Smooth muscle cell (in vitro differentiated cells): ENCODE measurements around the gene LSM14A. TPM values are rescaled to one million over a fixed set of nuclear protein-coding genes. Genes with fewer than 3 reads are reported as not detected.

Experiments used
- DNase-seq: peaks from one replicate; lab custom pipeline; 2025; ENCODE audit not compliant: unreplicated experiment; lab: John Stamatoyannopoulos, UW
- H2AFZ ChIP-seq: fragments of 200-600 bp; sonication (generic); 2 replicates; pipeline ENCODE4 v1.6.0; 2016; ENCODE audit warnings: antibody characterized with exemption, low read depth, mild to moderate bottlenecking
- H3F3A ChIP-seq: fragments of 200-600 bp; sonication (generic); 2 replicates; pipeline ENCODE4 v1.6.0; 2017; ENCODE audit warnings: antibody characterized with exemption, low read depth
- H3K27ac ChIP-seq: fragments of 200-600 bp; sonication (generic); 2 replicates; pipeline ENCODE4 v1.5.1; 2016; ENCODE audit warnings: low read depth, mild to moderate bottlenecking
- H3K27me3 ChIP-seq: fragments of 200-600 bp; sonication (generic); 2 replicates; pipeline ENCODE4 v1.6.1; 2016; ENCODE audit warnings: low read depth, mild to moderate bottlenecking
- H3K36me3 ChIP-seq: fragments of 200-600 bp; sonication (generic); 2 replicates; pipeline ENCODE4 v1.5.1; 2016; ENCODE audit warnings: low read depth
- H3K4me1 ChIP-seq: fragments of 200-600 bp; sonication (generic); 2 replicates; pipeline ENCODE4 v1.5.1; 2016; ENCODE audit warnings: low read depth
- H3K4me2 ChIP-seq: fragments of 200-600 bp; sonication (generic); 2 replicates; pipeline ENCODE4 v1.6.0; 2016; ENCODE audit warnings: mild to moderate bottlenecking
- H3K4me3 ChIP-seq: fragments of 200-600 bp; sonication (generic); 2 replicates; pipeline ENCODE4 v1.5.1; 2016; ENCODE audit warnings: mild to moderate bottlenecking
- H3K79me2 ChIP-seq: fragments of 200-600 bp; sonication (generic); 2 replicates; pipeline ENCODE4 v1.6.0; 2016; ENCODE audit warnings: low read depth, mild to moderate bottlenecking
- H3K9ac ChIP-seq: fragments of 200-600 bp; sonication (generic); 2 replicates; pipeline ENCODE4 v1.6.0; 2016; ENCODE audit warnings: low read depth
- H3K9me3 ChIP-seq: fragments of 200-600 bp; sonication (generic); replicated peaks from 2 replicates; pipeline ENCODE4 v1.5.1; 2016; ENCODE audit warnings: low read depth
- H4K20me1 ChIP-seq: fragments of 200-600 bp; sonication (generic); 2 replicates; pipeline ENCODE4 v1.6.0; 2016; ENCODE audit warnings: low read depth
- CTCF ChIP-seq: fragments of 200-600 bp; sonication (generic); IDR thresholded peaks from 2 replicates; pipeline ENCODE4 v1.5.1; 2017; ENCODE audit warnings: borderline replicate concordance, mild to moderate bottlenecking, antibody characterized with exemption; ENCODE audit not compliant: insufficient read depth, poor library complexity, severe bottlenecking
- WGBS: methylation state at CpG from one replicate; pipeline ENCODE4 v1.1.7; 2016; ENCODE audit warnings: low lambda C conversion rate; 5-methylcytosine and 5-hydroxymethylcytosine counted together
- polyA plus RNA-seq: library from polyadenylated mRNA; unstranded; fragments of >200 nt; fragmentation: Nextera tagmentation; extraction: Ambion mirVana; gene quantifications from 2 replicates; pipeline ENCODE4 v1.2.1, GENCODE V29; 2016
- total RNA-seq: library from RNA; depleted of rRNA; stranded (reverse); fragments of >200 nt; gene quantifications from 2 replicates; pipeline ENCODE4 v1.2.3, GENCODE V29; 2014

Gene LSM14A
- total and polyA plus RNA-seq, 2 experiments from 2014 or later, result 63.0 to 90.9 TPM

GRCh38 chr19:34274827-34275625, 102.7 kb downstream of the LSM14A start:
- Histone ChIP-seq H4K20me1 (no peaks in the 10 kb centered on the region), H3K9ac (peak overlapping the region; percentile 10), H2AFZ (no peak overlapping the region), H3K79me2 (peaks cover 33% of the 10 kb centered on the region), H3K4me1 (peaks cover 7% of the 10 kb centered on the region), H3K4me3 (no peak overlapping the region), H3K9me3 (no peaks in the 10 kb centered on the region), H3F3A (peaks cover 12% of the 10 kb centered on the region), H3K36me3 (no peaks in the 10 kb centered on the region), H3K27ac (peak overlapping the region; percentile 85), H3K27me3 (no peaks in the 10 kb centered on the region), H3K4me2 (peak overlapping the region; percentile 71)
- TF ChIP-seq CTCF, result no peak
- WGBS, result 30% methylated on average over 4 of the region's 4 CpGs
- DNase-seq, result no peak

DNA sequence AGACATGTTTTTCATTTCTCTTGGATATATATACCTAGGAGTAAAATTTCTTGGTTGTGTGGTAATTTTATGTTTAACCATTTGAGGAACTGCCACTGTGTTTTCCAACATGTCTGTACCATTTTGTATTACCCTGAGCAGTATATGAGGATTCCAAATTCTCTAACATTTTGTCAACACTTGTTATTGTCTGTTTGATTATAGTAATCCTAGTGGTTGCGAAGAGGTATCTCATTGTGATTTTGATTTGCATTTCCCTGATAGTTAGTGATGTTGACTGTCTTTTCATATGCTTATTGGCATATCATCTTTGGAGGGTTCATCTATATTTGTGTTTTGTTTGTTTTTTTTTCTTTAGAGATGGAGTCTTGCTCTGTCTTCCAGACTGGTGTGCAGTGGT, 103.4 kb downstream of the LSM14A start:
- no peak for DNase-seq
- Histone ChIP-seq H3K27ac (no peak overlapping the region), H3K79me2 (peaks cover 40% of the 10 kb centered on the region)

DNA sequence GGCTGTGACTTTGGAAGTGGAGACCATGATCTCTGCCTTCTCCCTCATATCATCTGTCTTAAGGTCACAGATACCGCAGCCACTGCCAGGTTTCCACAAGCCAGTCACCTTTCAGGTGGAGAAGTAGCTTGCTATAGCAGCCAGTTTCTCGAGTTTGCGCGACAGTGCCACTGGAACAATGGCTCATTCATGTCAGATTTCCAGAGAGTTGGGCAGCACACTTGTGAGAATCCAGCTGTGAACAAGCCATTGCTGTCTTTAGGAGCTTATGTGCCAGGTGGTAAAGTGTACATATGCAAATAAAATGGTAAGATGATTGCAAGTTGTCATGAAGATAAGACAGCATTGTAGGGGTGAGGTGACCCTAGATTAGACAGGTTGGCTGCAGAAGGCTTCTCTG, 104.3 kb downstream of the LSM14A start:
- Histone ChIP-seq H3K27me3 (no peaks in the 10 kb centered on the region), H3K79me2 (peaks cover 45% of the 10 kb centered on the region), H3K4me2 (no peak overlapping the region), H3K27ac (peak overlapping the region; percentile 18), H3K4me3 (no peak overlapping the region), H2AFZ (no peak overlapping the region), H3K9me3 (no peaks in the 10 kb centered on the region), H3K36me3 (no peaks in the 10 kb centered on the region), H3F3A (peaks cover 12% of the 10 kb centered on the region), H3K4me1 (peaks cover 3% of the 10 kb centered on the region), H3K9ac (no peak overlapping the region), H4K20me1 (no peaks in the 10 kb centered on the region)
- 92% methylated on average over 4 of the region's 4 CpGs for WGBS
- no peak for TF ChIP-seq CTCF
- DNase-seq, result no peak

More for the DNA sequence above, 103.4 kb downstream of the LSM14A start:
- H3K9me3 ChIP-seq, result no peaks in the 10 kb centered on the region
- H3K4me3 ChIP-seq, result no peak overlapping the region
- H4K20me1 ChIP-seq, result no peaks in the 10 kb centered on the region
- no peaks in the 10 kb centered on the region for H3K36me3 ChIP-seq
- WGBS, result 100% methylated on average over 1 of the region's 1 CpG
- H2AFZ ChIP-seq, result no peak overlapping the region
- peaks cover 3% of the 10 kb centered on the region for H3K4me1 ChIP-seq
- H3K27me3 ChIP-seq, result no peaks in the 10 kb centered on the region
- H3F3A ChIP-seq, result peaks cover 12% of the 10 kb centered on the region
- no peak for TF ChIP-seq CTCF
- H3K4me2 ChIP-seq, result no peak overlapping the region
- no peak overlapping the region for H3K9ac ChIP-seq

GRCh38 chr19:34277244-34277643, 104.9 kb downstream of the LSM14A start:
- H3K9ac ChIP-seq, result no peak overlapping the region
- no peaks in the 10 kb centered on the region for H3K9me3 ChIP-seq
- peaks cover 12% of the 10 kb centered on the region for H3F3A ChIP-seq
- 93% methylated on average over 4 of the region's 4 CpGs for WGBS
- H3K4me2 ChIP-seq, result no peak overlapping the region
- no peaks in the 10 kb centered on the region for H3K36me3 ChIP-seq
- no peaks in the 10 kb centered on the region for H3K27me3 ChIP-seq
- H2AFZ ChIP-seq, result no peak overlapping the region
- TF ChIP-seq CTCF, result no peak
- DNase-seq, result no peak
- H3K27ac ChIP-seq, result peak overlapping the region; percentile 18
- no peaks in the 10 kb centered on the region for H4K20me1 ChIP-seq
- H3K4me1 ChIP-seq, result peaks cover 3% of the 10 kb centered on the region
- peaks cover 42% of the 10 kb centered on the region for H3K79me2 ChIP-seq
- H3K4me3 ChIP-seq, result no peak overlapping the region
